Endothelial cell of umbilical vein (primary cell): Measurements from ENCODE around the gene MFAP4. TPM values are rescaled to one million over a fixed set of nuclear protein-coding genes. Genes with fewer than 3 reads are reported as not detected.

ENCODE experiments used
- BruUV-seq: library from RNA; stranded (reverse); fragments of 400-500 nt; replicated peaks from 2 replicates; lab custom pipeline; 2021; lab: Mats Ljungman, UMichigan
- CTCF ChIA-PET: fragments of 300-600, 350-600 bp; sonication (Branson Sonifier 250); formaldehyde crosslinking; loops from one replicate; lab custom pipeline; 2021; ENCODE audit warnings: antibody characterized with exemption, inconsistent platforms; lab: Charles Lee
- POLR2A ChIA-PET: fragments of 300-600, 350-600 bp; sonication (Branson Sonifier 250); formaldehyde crosslinking; loops from one replicate; lab custom pipeline; 2021; ENCODE audit warnings: antibody characterized with exemption, inconsistent platforms; lab: Charles Lee
- DNase-seq: peaks from one replicate; pipeline ENCODE4 v3.0.0-alpha.2; 2011; ENCODE audit warnings: low read depth, low spot score
- FAIRE-seq: peaks from 2 replicates; lab custom pipeline; 2011; peaks lifted over from hg19 to GRCh38; lab: Jason Lieb, UNC
- H2AFZ ChIP-seq: 2 replicates; pipeline ENCODE4 v1.6.0; 2012; ENCODE audit warnings: low read depth, low read length, control low read depth, inconsistent platforms
- H3K27ac ChIP-seq: 2 replicates; pipeline ENCODE4 v1.5.1; 2011; ENCODE audit warnings: low read depth, mild to moderate bottlenecking, control low read depth, low read length, moderate library complexity; ENCODE audit not compliant: insufficient read depth
- H3K27me3 ChIP-seq, 2 experiments: 2 replicates each; pipeline versions ENCODE4 v1.6.0 to v1.6.1; 2011; ENCODE audit warnings: low read length in 2 of 2, mixed read lengths in 1 of 2; ENCODE audit not compliant: control insufficient read depth in 2 of 2, insufficient read depth in 2 of 2
- H3K36me3 ChIP-seq, 2 experiments: 2 replicates in 1 of 2; 3 replicates in 1 of 2; pipeline ENCODE4 v1.5.1; 2011; ENCODE audit warnings: low read length in 2 of 2, mild to moderate bottlenecking in 1 of 2, moderate library complexity in 1 of 2; ENCODE audit not compliant: control insufficient read depth in 2 of 2, insufficient read depth in 2 of 2; ENCODE audit errors: extremely low read depth in 1 of 2
- H3K4me1 ChIP-seq: 3 replicates; pipeline ENCODE4 v1.5.1; 2011; ENCODE audit warnings: mild to moderate bottlenecking, low read length; ENCODE audit not compliant: control insufficient read depth, insufficient read depth; ENCODE audit errors: extremely low read depth
- H3K4me2 ChIP-seq: 2 replicates; pipeline ENCODE4 v1.6.1; 2011; ENCODE audit warnings: low read length, control low read depth, mixed read lengths; ENCODE audit not compliant: insufficient read depth
- H3K4me3 ChIP-seq, 3 experiments: fragments of 200-600 bp in 1 of 3; sonication (generic), shearing (Covaris generic) in 1 of 3; replicated peaks in 1 of 3; 2 replicates each; pipeline ENCODE4 v1.5.1; 2011 to 2016; ENCODE audit warnings: control low read depth in 3 of 3, low read length in 3 of 3, mild to moderate bottlenecking in 2 of 3, inconsistent platforms in 1 of 3, low read depth in 1 of 3, moderate library complexity in 1 of 3; ENCODE audit not compliant: insufficient read depth in 1 of 3
- H3K79me2 ChIP-seq: 2 replicates; pipeline ENCODE4 v1.6.0; 2012; ENCODE audit warnings: low read length, inconsistent platforms; ENCODE audit not compliant: control insufficient read depth, insufficient read depth
- H3K9ac ChIP-seq: replicated peaks from 2 replicates; pipeline ENCODE3; 2011; ENCODE audit warnings: low read length, control low read depth; ENCODE audit not compliant: insufficient read depth; ENCODE audit errors: extremely low read depth
- H3K9me1 ChIP-seq: replicated peaks from 3 replicates; pipeline ENCODE4 v1.6.0; 2011; ENCODE audit warnings: mild to moderate bottlenecking, low read length; ENCODE audit not compliant: control insufficient read depth, insufficient read depth; ENCODE audit errors: extremely low read depth
- H3K9me3 ChIP-seq: replicated peaks from 2 replicates; pipeline ENCODE4 v1.5.1; 2012; ENCODE audit warnings: low read length, inconsistent platforms; ENCODE audit not compliant: control insufficient read depth, insufficient read depth
- H4K20me1 ChIP-seq: replicated peaks from 2 replicates; pipeline ENCODE3; 2011; ENCODE audit warnings: mild to moderate bottlenecking, low read length; ENCODE audit not compliant: control insufficient read depth, insufficient read depth; ENCODE audit errors: extremely low read depth
- CTCF ChIP-seq, 2 donors: IDR thresholded peaks; 1 replicate in 1 of 2; 2 replicates in 1 of 2; pipeline ENCODE4 v1.5.1; 2011; ENCODE audit warnings: low read length in 2 of 2, mild to moderate bottlenecking in 2 of 2, moderate library complexity in 2 of 2, control low read depth in 1 of 2, inconsistent platforms in 1 of 2, low read depth in 1 of 2; ENCODE audit not compliant: insufficient read depth in 1 of 2; ENCODE audit errors: extremely low read depth in 1 of 2
- EZH2 ChIP-seq: IDR thresholded peaks from 2 replicates; pipeline ENCODE4 v1.6.1; 2012; ENCODE audit warnings: borderline replicate concordance, low read depth, mild to moderate bottlenecking, moderate library complexity, low read length, inconsistent platforms; ENCODE audit not compliant: severe bottlenecking
- GATA2 ChIP-seq: IDR thresholded peaks from 2 replicates; pipeline ENCODE4 v1.7.0; 2011; ENCODE audit warnings: low read depth, mild to moderate bottlenecking, moderate library complexity, mixed read lengths, low read length; ENCODE audit not compliant: insufficient read length, insufficient read depth
- dilution Hi-C: fragments of 300-500 bp; cut with MboI; formaldehyde crosslinking; loops from one replicate; pipeline ENCODE4 v1.15.0; 2019; ENCODE audit warnings: low sequenced_read_pairs; ENCODE audit not compliant: extremely low pct_ligation_motif_present
- intact Hi-C: fragments of 100-400 bp; cut with micrococcal nuclease; formaldehyde crosslinking; loops from one replicate; pipeline ENCODE4 v1.10.0; 2022
- polyA plus RNA-seq, 4 experiments: library from polyadenylated mRNA; depleted of rRNA in 3 of 4; stranded (reverse) in 3 of 4; unstranded in 1 of 4; fragments of >200 nt; gene quantifications; 2 replicates each; pipeline versions ENCODE4 v1.2.1 to v1.2.3, GENCODE V29; 2011 to 2012; ENCODE audit warnings: missing spikeins in 1 of 4
- total RNA-seq: library from RNA; stranded (reverse); gene quantifications from 2 replicates; pipeline ENCODE4 v1.2.3, GENCODE V29; 2021
- TF ChIP-seq, protein P1 (sequence below): IDR thresholded peaks from 2 replicates; pipeline ENCODE4 v1.6.1; 2011; ENCODE audit not compliant: insufficient read depth, insufficient read length

MFAP4 gene
- total and polyA plus RNA-seq, 2 donors (not counting 3 experiments of a cell fraction or from before 2014, with no cell fraction given), result not detected

DNA sequence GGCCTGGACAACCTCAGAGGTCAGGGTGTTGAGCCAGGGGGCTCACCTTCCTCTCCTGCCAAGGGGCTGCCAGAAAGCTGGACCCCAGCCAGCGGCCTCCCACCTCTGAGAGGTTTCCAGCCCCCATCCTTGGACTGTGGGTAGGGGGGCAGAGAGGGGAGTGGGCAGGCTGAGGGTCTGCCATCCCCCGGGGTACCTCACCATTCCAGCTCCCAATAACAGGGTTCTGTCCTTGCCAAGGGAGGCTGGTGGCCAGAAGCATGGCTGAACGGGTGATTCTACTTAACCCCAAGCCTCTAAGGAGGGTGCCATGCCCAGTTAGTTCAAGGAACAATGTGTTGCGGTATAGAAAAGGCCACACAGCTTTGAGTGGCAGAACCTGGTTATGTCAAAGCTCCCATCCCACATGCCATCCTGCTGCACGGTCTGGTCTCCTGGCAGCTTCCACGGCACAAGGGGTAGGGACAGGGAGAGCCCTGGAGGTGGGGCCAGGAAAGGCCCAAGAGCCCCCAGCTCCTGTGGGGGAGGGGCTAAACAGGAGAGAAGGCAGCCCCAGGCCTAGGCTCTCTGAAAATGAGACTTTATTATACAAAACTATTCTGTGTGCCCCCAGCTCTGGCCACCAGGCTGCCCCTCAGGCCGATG is 44.3 kb downstream of the MFAP4 start:
- peaks cover 8% of the 10 kb centered on the region for H3K4me1 ChIP-seq
- H2AFZ ChIP-seq, result no peak overlapping the region

More for the DNA sequence above, 44.3 kb downstream of the MFAP4 start:
- H3K4me3 ChIP-seq, result no peak overlapping the region
- dilution Hi-C loops (no loop called here), intact Hi-C loops (no loop called here)
- H3K9ac ChIP-seq, result no peak overlapping the region
- H4K20me1 ChIP-seq, result no peaks in the 10 kb centered on the region
- no peaks in the 10 kb centered on the region for H3K79me2 ChIP-seq
- H3K36me3 ChIP-seq, result no peaks in the 10 kb centered on the region
- H3K4me2 ChIP-seq, result no peak overlapping the region
- no peak overlapping the region for H3K27ac ChIP-seq
- ChIA-PET CTCF (interaction anchor here (0.8 to 1.0 kb wide), 2 partner anchors 20 to 104 kb away, joined by 3 to 4 read pairs; partner anchors contain the start of gene B9D1), POLR2A (no interaction called here)
- no peaks in the 10 kb centered on the region for H3K9me3 ChIP-seq
- no peak for DNase-seq
- no TSS peak for BruUV-seq
- H3K27me3 ChIP-seq, result no peaks in the 10 kb centered on the region
- FAIRE-seq, result no peak
- TF ChIP-seq GATA2, result no peak
- TF ChIP-seq EZH2, result no peak
- TF ChIP-seq, protein P1, sequence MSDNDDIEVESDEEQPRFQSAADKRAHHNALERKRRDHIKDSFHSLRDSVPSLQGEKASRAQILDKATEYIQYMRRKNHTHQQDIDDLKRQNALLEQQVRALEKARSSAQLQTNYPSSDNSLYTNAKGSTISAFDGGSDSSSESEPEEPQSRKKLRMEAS, result no peak
- no peak for TF ChIP-seq CTCF (IDR thresholded peaks at IDR 0.05; ENCODE audit: extremely low read depth in 1 of 2, insufficient read depth in 1 of 2, low read depth in 1 of 2, low read length in 2 of 2)
- H3K9me1 ChIP-seq, result no peaks in the 10 kb centered on the region
